Rectal smooth muscle tissue (tissue), 1 donor: ENCODE measurements around the gene ME3.
"Not testable (repeated sequence)": the region's sequence is repeated elsewhere in the genome, so short reads cannot be mapped to it uniquely, and the experiment has no call there.

Experiments used
- H3K27ac ChIP-seq: one replicate; pipeline ENCODE4 v1.7.0; 2013; ENCODE audit warnings: low read depth, low read length, inconsistent platforms
- H3K27me3 ChIP-seq: one replicate; pipeline ENCODE4 v1.7.0; 2013; ENCODE audit warnings: low read length; ENCODE audit not compliant: control insufficient read depth, insufficient read depth
- H3K36me3 ChIP-seq: one replicate; pipeline ENCODE4 v1.7.0; 2013; ENCODE audit warnings: low read length; ENCODE audit not compliant: control insufficient read depth, insufficient read depth
- H3K4me1 ChIP-seq: one replicate; pipeline ENCODE4 v1.7.0; 2013; ENCODE audit warnings: low read length; ENCODE audit not compliant: control insufficient read depth, insufficient read depth
- H3K4me3 ChIP-seq: one replicate; pipeline ENCODE4 v1.7.0; 2013; ENCODE audit warnings: low read length
- H3K9ac ChIP-seq: one replicate; pipeline ENCODE4 v1.7.0; 2013; ENCODE audit warnings: low read length

Gene ME3

GRCh38 chr11:86571273-86571948 is 101.0 kb downstream of the ME3 start:
- no peaks in the 10 kb centered on the region for H3K36me3 ChIP-seq
- no peak overlapping the region for H3K4me3 ChIP-seq
- no peak overlapping the region for H3K27ac ChIP-seq
- no peak overlapping the region for H3K9ac ChIP-seq
- no peaks in the 10 kb centered on the region for H3K27me3 ChIP-seq
- no peaks in the 10 kb centered on the region for H3K4me1 ChIP-seq

DNA sequence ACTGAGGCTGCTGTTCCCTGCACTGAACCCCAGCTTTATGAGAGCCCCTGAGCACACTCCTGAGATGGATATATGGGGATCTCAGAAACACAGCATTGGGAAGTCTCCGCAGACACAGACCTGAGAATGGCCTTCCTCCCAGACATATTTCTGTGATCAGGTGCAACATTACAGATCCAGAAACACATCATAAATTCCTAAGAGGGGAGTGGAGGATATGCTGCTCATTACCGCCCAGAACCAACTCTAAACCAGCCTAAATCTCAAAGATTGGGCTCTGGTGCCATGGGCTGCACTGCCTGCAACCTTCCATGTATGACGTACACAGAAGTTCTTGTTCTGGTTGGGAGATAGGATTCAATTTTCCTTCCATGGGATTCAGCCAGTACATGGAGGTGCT is 102.0 kb downstream of the ME3 start:
- Histone ChIP-seq H3K27ac (no peak overlapping the region), H3K9ac (no peak overlapping the region), H3K4me3 (no peak overlapping the region), H3K4me1 (no peaks in the 10 kb centered on the region), H3K27me3 (no peaks in the 10 kb centered on the region), H3K36me3 (no peaks in the 10 kb centered on the region)

DNA sequence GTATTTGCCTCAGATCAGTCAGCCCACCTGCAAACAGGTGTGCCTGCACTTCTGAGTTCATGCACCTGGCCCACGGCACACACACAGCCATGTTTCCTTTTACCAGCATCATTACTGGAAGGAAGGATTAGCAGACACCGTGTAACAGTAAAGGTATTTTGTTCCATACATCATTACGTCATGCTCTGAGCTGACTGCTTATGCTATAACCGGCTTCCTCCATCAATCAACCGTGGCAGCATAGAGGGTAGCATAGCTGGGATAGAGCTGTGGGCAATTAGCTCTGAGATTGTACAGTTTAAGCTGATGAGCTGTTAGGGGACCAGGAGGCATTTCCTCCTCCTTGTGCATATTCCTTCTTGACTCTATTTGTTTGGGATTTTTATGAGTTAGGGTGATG is 102.4 kb downstream of the ME3 start:
- Histone ChIP-seq H3K27ac (no peak overlapping the region), H3K4me1 (peaks cover 2% of the 10 kb centered on the region), H3K4me3 (no peak overlapping the region), H3K27me3 (no peaks in the 10 kb centered on the region), H3K36me3 (no peaks in the 10 kb centered on the region), H3K9ac (no peak overlapping the region)

GRCh38 chr11:86569109-86569508 is 103.3 kb downstream of the ME3 start:
- H3K36me3 ChIP-seq = no peaks in the 10 kb centered on the region
- H3K4me1 ChIP-seq = peaks cover 2% of the 10 kb centered on the region
- H3K27me3 ChIP-seq = no peaks in the 10 kb centered on the region
- H3K9ac ChIP-seq = no peak overlapping the region
- H3K27ac ChIP-seq = no peak overlapping the region
- no peak overlapping the region for H3K4me3 ChIP-seq

DNA sequence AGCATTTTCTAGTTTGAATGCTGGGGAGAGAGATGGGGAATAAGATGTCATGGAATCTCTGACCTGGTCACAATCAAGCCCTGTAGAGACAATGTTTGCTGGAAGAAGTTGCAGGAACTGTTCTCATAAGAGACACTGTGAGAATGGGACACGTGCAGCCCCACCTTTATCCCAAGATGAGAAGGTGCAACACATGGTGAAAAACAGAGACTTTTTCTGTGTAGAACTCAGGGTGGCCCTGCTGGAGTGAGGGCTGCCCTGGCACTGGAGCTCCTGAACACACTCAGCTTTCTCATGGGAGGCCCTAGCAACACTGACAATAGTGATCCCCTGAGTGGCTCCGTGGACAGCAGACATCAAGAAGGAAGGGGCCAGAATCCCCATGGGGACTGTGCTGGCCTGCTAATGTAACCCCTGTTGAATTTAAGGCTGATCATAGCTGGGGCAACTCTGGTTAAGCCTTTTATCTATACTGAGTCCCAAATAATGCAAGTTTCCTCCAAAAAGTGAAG is 106.6 kb downstream of the ME3 start:
- Histone ChIP-seq H3K4me1 (peaks cover 2% of the 10 kb centered on the region), H3K36me3 (no peaks in the 10 kb centered on the region), H3K27ac (peak overlapping the region; percentile 31)

GRCh38 chr11:86565388-86565787 is 107.0 kb downstream of the ME3 start:
- Histone ChIP-seq H3K4me3 (no peak overlapping the region), H3K4me1 (peaks cover 2% of the 10 kb centered on the region), H3K36me3 (no peaks in the 10 kb centered on the region), H3K27me3 (no peaks in the 10 kb centered on the region), H3K9ac (no peak overlapping the region), H3K27ac (no peak overlapping the region)

More for the DNA sequence above, 106.6 kb downstream of the ME3 start:
- H3K27me3 ChIP-seq = no peaks in the 10 kb centered on the region
- no peak overlapping the region for H3K4me3 ChIP-seq
- no peak overlapping the region for H3K9ac ChIP-seq

DNA sequence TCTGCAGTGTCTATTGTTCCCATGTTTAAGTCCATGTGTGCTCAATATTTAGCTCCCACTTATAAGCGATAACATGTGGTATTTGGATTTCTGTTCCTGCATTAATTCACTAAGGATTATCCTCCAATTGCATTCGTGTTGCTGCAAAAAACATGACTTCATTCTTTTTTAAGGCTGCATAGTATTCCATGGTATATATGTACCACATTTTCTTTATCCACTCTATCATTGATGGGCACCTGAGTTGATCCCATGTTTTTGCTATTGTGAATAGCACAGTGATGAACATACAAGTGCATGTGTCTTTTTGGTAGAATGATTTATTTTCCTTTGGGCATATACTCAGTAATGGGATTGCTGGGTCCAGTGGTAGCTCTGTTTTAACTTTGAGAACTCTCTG is 109.6 kb downstream of the ME3 start:
- not testable (repeated sequence) for H3K4me3 ChIP-seq, H3K9ac ChIP-seq, H3K27ac ChIP-seq, H3K4me1 ChIP-seq, H3K36me3 ChIP-seq, H3K27me3 ChIP-seq

GRCh38 chr11:86559311-86559945 is 113.0 kb downstream of the ME3 start:
- Histone ChIP-seq H3K4me3 (no peak overlapping the region), H3K27ac (no peak overlapping the region), H3K9ac (no peak overlapping the region), H3K27me3 (no peaks in the 10 kb centered on the region), H3K4me1 (peaks cover 2% of the 10 kb centered on the region), H3K36me3 (no peaks in the 10 kb centered on the region)

DNA sequence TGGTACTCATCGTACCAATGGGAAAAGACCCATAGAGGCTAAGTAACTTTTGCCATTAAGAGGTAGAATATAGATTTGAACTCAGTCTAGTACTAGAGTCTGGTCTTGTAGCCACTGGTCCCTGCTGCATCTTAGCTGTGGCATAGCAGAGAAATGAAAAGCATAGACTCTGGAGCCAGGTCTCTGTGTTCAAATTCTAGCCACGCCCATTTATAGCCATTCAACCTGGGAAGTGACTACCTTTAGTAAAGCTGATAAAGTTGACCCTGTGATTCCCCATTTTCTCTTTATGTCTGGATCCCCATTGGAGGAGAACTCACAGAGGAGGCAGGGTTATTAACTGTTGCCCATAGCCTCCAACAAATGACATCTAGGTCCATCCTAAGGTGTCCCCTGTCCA is 113.6 kb downstream of the ME3 start:
- no peaks in the 10 kb centered on the region for H3K36me3 ChIP-seq
- H3K9ac ChIP-seq = no peak overlapping the region
- no peaks in the 10 kb centered on the region for H3K27me3 ChIP-seq
- peaks cover 2% of the 10 kb centered on the region for H3K4me1 ChIP-seq
- H3K27ac ChIP-seq = no peak overlapping the region
- H3K4me3 ChIP-seq = no peak overlapping the region

DNA sequence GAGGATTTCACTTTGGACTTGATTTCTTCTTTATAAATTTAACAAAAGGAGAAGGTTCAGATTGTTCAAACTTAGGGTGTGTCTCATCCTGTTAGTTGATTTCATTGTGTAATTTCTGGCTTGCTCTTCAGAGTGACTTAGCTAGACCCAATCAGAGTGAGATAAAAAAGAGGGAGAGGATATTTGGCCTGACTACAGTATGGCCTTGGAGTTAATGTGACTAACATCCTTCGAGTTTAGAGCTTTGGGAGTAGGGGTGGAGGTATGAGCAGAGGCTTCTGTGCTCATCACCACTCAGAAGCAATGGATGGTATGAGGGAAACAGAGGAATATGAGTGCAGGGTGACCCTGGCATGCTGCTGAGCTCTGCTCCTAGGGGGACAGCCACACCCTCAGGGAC is 114.2 kb downstream of the ME3 start:
- H3K9ac ChIP-seq = no peak overlapping the region
- H3K4me3 ChIP-seq = no peak overlapping the region
- H3K27ac ChIP-seq = no peak overlapping the region

GRCh38 chr11:86555866-86556265 is 116.5 kb downstream of the ME3 start:
- Histone ChIP-seq H3K9ac (no peak overlapping the region), H3K4me1 (peaks cover 8% of the 10 kb centered on the region), H3K27ac (no peak overlapping the region), H3K4me3 (no peak overlapping the region), H3K36me3 (no peaks in the 10 kb centered on the region), H3K27me3 (no peaks in the 10 kb centered on the region)

More for the DNA sequence above, 114.2 kb downstream of the ME3 start:
- no peaks in the 10 kb centered on the region for H3K36me3 ChIP-seq
- H3K4me1 ChIP-seq = peaks cover 2% of the 10 kb centered on the region
- H3K27me3 ChIP-seq = no peaks in the 10 kb centered on the region

- no peak overlapping the region for H3K9ac ChIP-seq
- no peak overlapping the region for H3K27ac ChIP-seq
- H3K4me3 ChIP-seq = no peak overlapping the region
- H3K4me1 ChIP-seq = peaks cover 8% of the 10 kb centered on the region
- H3K36me3 ChIP-seq = no peaks in the 10 kb centered on the region
- no peaks in the 10 kb centered on the region for H3K27me3 ChIP-seq
These were observed 117.0 kb downstream of the ME3 start for GRCh38 chr11:86555401-86555800.

GRCh38 chr11:86553265-86553664 is 119.2 kb downstream of the ME3 start:
- Histone ChIP-seq H3K36me3 (no peaks in the 10 kb centered on the region), H3K4me1 (peaks cover 6% of the 10 kb centered on the region), H3K4me3 (no peak overlapping the region), H3K9ac (no peak overlapping the region), H3K27me3 (no peaks in the 10 kb centered on the region), H3K27ac (no peak overlapping the region)
